Mucosa of gallbladder (tissue), 1 donor: ENCODE results near the gene PPP1R16B. TPM values are rescaled to one million over a fixed set of nuclear protein-coding genes. Genes with fewer than 3 reads are reported as not detected.

Experiments
- DNase-seq: peaks from one replicate; pipeline ENCODE4 v3.0.0-alpha.2; 2020; ENCODE audit warnings: low spot score
- total RNA-seq: library from RNA; stranded (reverse); gene quantifications from one replicate; pipeline ENCODE4 v1.2.1, GENCODE V29; 2021
- donor health status: DM: no; HTN: no; CAD: no.

PPP1R16B gene
- total RNA-seq, 1 donor from 2014 or later, result 4.1 TPM

GRCh38 chr20:38827770-38828281, 22.3 kb downstream of the PPP1R16B start:
- DNase-seq, result no peak

- no peak for DNase-seq
Measured at GRCh38 chr20:38828514-38829295, 23.2 kb downstream of the PPP1R16B start.

GRCh38 chr20:38829296-38829875, 23.9 kb downstream of the PPP1R16B start:
- DNase-seq, result no peak

- no peak for DNase-seq
Measured at GRCh38 chr20:38830356-38830755, 24.9 kb downstream of the PPP1R16B start.

GRCh38 chr20:38831049-38831691, 25.7 kb downstream of the PPP1R16B start:
- DNase-seq, result no peak

- DNase-seq, result no peak
Measured at GRCh38 chr20:38831995-38832620, 26.6 kb downstream of the PPP1R16B start.

- no peak for DNase-seq
Measured at GRCh38 chr20:38833154-38833856, 27.8 kb downstream of the PPP1R16B start.

GRCh38 chr20:38833857-38834164, 28.3 kb downstream of the PPP1R16B start:
- DNase-seq, result no peak

GRCh38 chr20:38834868-38835267, 29.4 kb downstream of the PPP1R16B start:
- DNase-seq, result no peak

GRCh38 chr20:38835792-38836191, 30.3 kb downstream of the PPP1R16B start:
- no peak for DNase-seq

GRCh38 chr20:38836991-38837390, 31.5 kb downstream of the PPP1R16B start:
- no peak for DNase-seq

GRCh38 chr20:38838326-38838725, 32.8 kb downstream of the PPP1R16B start:
- DNase-seq, result no peak

GRCh38 chr20:38839563-38839962, 34.1 kb downstream of the PPP1R16B start:
- no peak for DNase-seq

- DNase-seq, result no peak
Measured at GRCh38 chr20:38840053-38840893, 34.8 kb downstream of the PPP1R16B start.

- DNase-seq, result no peak
Measured at GRCh38 chr20:38840894-38841470, 35.5 kb downstream of the PPP1R16B start.

- no peak for DNase-seq
Measured at GRCh38 chr20:38841570-38841969, 36.1 kb downstream of the PPP1R16B start.

- DNase-seq, result no peak
Measured at GRCh38 chr20:38842026-38842425, 36.5 kb downstream of the PPP1R16B start.

GRCh38 chr20:38842558-38842981, 37.1 kb downstream of the PPP1R16B start:
- DNase-seq, result no peak

GRCh38 chr20:38843346-38843745, 37.8 kb downstream of the PPP1R16B start:
- no peak for DNase-seq

GRCh38 chr20:38844963-38845362, 39.5 kb downstream of the PPP1R16B start:
- no peak for DNase-seq
